Common myeloid progenitor, CD34-positive (primary cell): ENCODE measurements around the gene ZNF319.
A peak's percentile ranks its signal among the peaks of the same experiment; 100 is the strongest.
"Not testable (repeated sequence)": the region's sequence is repeated elsewhere in the genome, so short reads cannot be mapped to it uniquely, and the experiment has no call there.

ENCODE experiments used
- CTCF ChIA-PET: fragments of 350-600 bp; sonication (Branson Sonifier 250); formaldehyde crosslinking; loops from one replicate; lab custom pipeline; 2021; ENCODE audit warnings: antibody characterized with exemption; lab: Charles Lee
- POLR2A ChIA-PET: fragments of 350-600 bp; sonication (Branson Sonifier 250); formaldehyde crosslinking; loops from one replicate; lab custom pipeline; 2021; ENCODE audit warnings: antibody characterized with exemption; lab: Charles Lee
- DNase-seq, 3 donors: peaks; one replicate each; pipeline versions ENCODE4 v3.0.0 to v3.0.0-alpha.2; 2013
- H3K27ac ChIP-seq, 2 experiments: 1 replicate in 1 of 2; 2 replicates in 1 of 2; pipeline ENCODE4 v1.7.0; 2013; ENCODE audit warnings: inconsistent platforms in 2 of 2, low read length in 2 of 2, mild to moderate bottlenecking in 2 of 2, low read depth in 1 of 2, moderate library complexity in 1 of 2; ENCODE audit not compliant: severe bottlenecking in 2 of 2, insufficient read depth in 1 of 2, poor library complexity in 1 of 2
- H3K27me3 ChIP-seq, 5 experiments: replicated peaks in 2 of 5; 1 replicate in 3 of 5; 2 replicates in 2 of 5; pipeline versions ENCODE4 v1.6.1 to v1.7.0; 2013; ENCODE audit warnings: low read length in 4 of 5, mild to moderate bottlenecking in 2 of 5, moderate library complexity in 2 of 5, inconsistent platforms in 1 of 5; ENCODE audit not compliant: insufficient read depth in 5 of 5, control insufficient read depth in 4 of 5
- H3K36me3 ChIP-seq, 4 experiments: 1 replicate in 2 of 4; 2 replicates in 2 of 4; pipeline versions ENCODE4 v1.6.1 to v1.7.0; 2013; ENCODE audit warnings: low read length in 3 of 4, control low read depth in 1 of 4, mild to moderate bottlenecking in 1 of 4; ENCODE audit not compliant: control insufficient read depth in 4 of 4, insufficient read depth in 4 of 4
- H3K4me1 ChIP-seq, 4 experiments: 1 replicate in 3 of 4; 2 replicates in 1 of 4; pipeline versions ENCODE4 v1.6.1 to v1.7.1; 2013; ENCODE audit warnings: low read length in 3 of 4, mild to moderate bottlenecking in 3 of 4, control low read depth in 1 of 4, inconsistent platforms in 1 of 4, moderate library complexity in 1 of 4; ENCODE audit not compliant: control insufficient read depth in 4 of 4, insufficient read depth in 4 of 4; ENCODE audit errors: control extremely low read depth in 1 of 4
- H3K4me3 ChIP-seq, 7 experiments: 1 replicate in 4 of 7; 2 replicates in 3 of 7; pipeline versions ENCODE4 v1.5.1 to v1.7.0; 2013; ENCODE audit warnings: mild to moderate bottlenecking in 7 of 7, low read length in 6 of 7, moderate library complexity in 6 of 7, inconsistent platforms in 2 of 7, low read depth in 2 of 7, control low read depth in 1 of 7; ENCODE audit not compliant: insufficient read depth in 4 of 7, control insufficient read depth in 1 of 7; ENCODE audit errors: extremely low read depth in 1 of 7
- H3K9me3 ChIP-seq, 5 experiments: 1 replicate in 4 of 5; 2 replicates in 1 of 5; pipeline versions ENCODE4 v1.6.1 to v1.7.1; 2013; ENCODE audit warnings: low read length in 4 of 5, mild to moderate bottlenecking in 2 of 5, inconsistent platforms in 1 of 5, low read depth in 1 of 5, moderate library complexity in 1 of 5; ENCODE audit not compliant: control insufficient read depth in 4 of 5, insufficient read depth in 2 of 5; ENCODE audit errors: control extremely low read depth in 1 of 5
- WGBS: methylation state at CpG from one replicate; pipeline ENCODE4 v1.1.5; 2013; ENCODE audit not compliant: insufficient coverage; 5-methylcytosine and 5-hydroxymethylcytosine counted together

ZNF319 gene

DNA sequence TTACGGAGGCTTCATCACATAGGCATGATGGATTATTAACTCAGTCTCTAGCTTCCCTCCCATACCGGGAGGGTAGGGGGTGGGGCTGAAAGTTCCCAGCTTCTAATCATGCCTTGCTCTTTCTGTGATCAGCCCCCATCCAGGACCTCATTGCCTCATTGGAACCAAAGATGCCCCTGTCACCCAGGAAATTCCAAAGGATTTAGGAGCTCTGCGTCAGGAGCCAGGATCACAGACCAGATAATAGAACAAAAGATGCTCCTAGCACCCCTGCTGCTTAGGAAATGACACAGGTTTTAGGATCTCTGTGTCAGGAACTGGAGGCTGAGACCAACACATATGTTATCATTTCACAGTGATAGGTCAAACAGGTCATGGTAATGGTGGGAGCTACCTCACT lies 10.4 kb upstream of the ZNF319 start:
- H3K36me3 ChIP-seq = peaks cover 7 to 49% (median 33%) of the 10 kb centered on the region in 4 experiments
- H3K27me3 ChIP-seq = no peaks in the 10 kb centered on the region
- ChIA-PET CTCF (interaction anchor here (0.6 to 1.3 kb wide), 6 partner anchors 9 to 1056 kb away, joined by 3 to 6 read pairs (median 4); partner anchors contain the start of gene USB1), POLR2A (no interaction called here)
- no peaks in the 10 kb centered on the region for H3K9me3 ChIP-seq
- DNase-seq = no peak
- no peak overlapping the region for H3K4me3 ChIP-seq
- no peaks in the 10 kb centered on the region for H3K4me1 ChIP-seq
- no peak overlapping the region for H3K27ac ChIP-seq
- 100% methylated on average over 3 of the region's 3 CpGs for WGBS

DNA sequence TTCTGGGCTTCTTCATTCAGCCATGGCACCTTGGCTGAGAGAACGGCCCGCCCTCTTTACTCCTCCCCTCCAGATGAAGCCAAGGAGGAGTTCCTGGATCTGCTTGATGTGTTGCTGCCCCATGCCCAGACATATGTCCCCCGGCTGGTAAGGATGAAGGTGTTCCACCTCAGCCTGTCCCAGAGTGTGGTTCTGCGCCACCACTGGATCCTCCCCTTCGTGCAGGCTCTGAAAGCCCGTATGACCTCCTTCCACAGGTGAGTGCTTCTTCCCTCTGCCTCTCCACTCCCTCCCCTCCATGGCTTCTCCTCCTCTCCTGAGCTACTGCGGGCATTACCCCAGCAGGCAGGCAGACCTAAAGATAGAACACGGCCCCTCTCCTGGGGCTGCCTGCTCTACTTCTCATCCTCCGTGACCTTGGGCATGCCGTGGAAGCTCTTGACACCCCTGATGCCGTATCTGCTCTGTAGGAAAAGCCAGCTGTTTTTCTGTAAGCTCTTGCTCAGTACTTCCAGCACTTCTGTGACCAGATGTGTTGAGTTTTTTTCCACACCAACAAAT lies 9.5 kb upstream of the ZNF319 start:
- no peaks in the 10 kb centered on the region for H3K27me3 ChIP-seq
- WGBS = 96% methylated on average over 9 of the region's 11 CpGs
- CTCF ChIA-PET = interaction anchor here (1.0 to 1.2 kb wide), 3 partner anchors 103 to 109 kb away, joined by 3 to 5 read pairs (median 3); no protein-coding TSS in a partner anchor
- H3K9me3 ChIP-seq = no peaks in the 10 kb centered on the region
- no peak for DNase-seq
- peaks cover 7 to 43% (median 34%) of the 10 kb centered on the region in 4 experiments for H3K36me3 ChIP-seq
- H3K4me1 ChIP-seq = peaks cover 0 to 1% (median 0%) of the 10 kb centered on the region in 4 experiments
- H3K4me3 ChIP-seq = no peak overlapping the region
- POLR2A ChIA-PET = interaction anchor here (0.6 kb wide), 1 partner anchor 193 kb away, joined by 3 read pairs; no protein-coding TSS in a partner anchor
- no peak overlapping the region for H3K27ac ChIP-seq

GRCh38 chr16:58004736-58005135 lies 4.3 kb upstream of the ZNF319 start:
- Histone ChIP-seq H3K36me3 (peaks cover 0 to 22% (median 7%) of the 10 kb centered on the region in 4 experiments), H3K4me1 (peaks cover 0 to 17% (median 12%) of the 10 kb centered on the region in 4 experiments)
- DNase-seq, H3K9me3 ChIP-seq, H3K27me3 ChIP-seq, H3K27ac ChIP-seq, POLR2A ChIA-PET, H3K4me3 ChIP-seq: not testable (repeated sequence)
- WGBS = 100% methylated on average over 6 of the region's 12 CpGs
- CTCF ChIA-PET = interaction anchor here (0.6 to 2.4 kb wide), 7 partner anchors 17 to 428 kb away, joined by 3 to 12 read pairs (median 3); no protein-coding TSS in a partner anchor

GRCh38 chr16:58002936-58003335 lies 2.5 kb upstream of the ZNF319 start:
- H3K27me3 ChIP-seq = no peaks in the 10 kb centered on the region
- no peaks in the 10 kb centered on the region for H3K9me3 ChIP-seq
- no peak overlapping the region for H3K4me3 ChIP-seq
- ChIA-PET POLR2A (no interaction called here), CTCF (interaction anchor here (0.7 to 7.7 kb wide), 4 partner anchors 16 to 120 kb away, joined by 4 to 61 read pairs (median 18); no protein-coding TSS in a partner anchor)
- 97% methylated on average over 5 of the region's 5 CpGs for WGBS
- H3K36me3 ChIP-seq = peaks cover 0 to 24% (median 8%) of the 10 kb centered on the region in 4 experiments
- H3K4me1 ChIP-seq = peaks cover 4 to 35% (median 24%) of the 10 kb centered on the region in 4 experiments
- DNase-seq = no peak
- H3K27ac ChIP-seq = no peak overlapping the region

- H3K4me3 ChIP-seq = no peak overlapping the region
- WGBS = 92% methylated on average over 8 of the region's 9 CpGs
- peaks cover 4 to 35% (median 24%) of the 10 kb centered on the region in 4 experiments for H3K4me1 ChIP-seq
- ChIA-PET CTCF (interaction anchor here (0.6 to 7.7 kb wide), 7 partner anchors 9 to 246 kb away, joined by 3 to 61 read pairs (median 5); no protein-coding TSS in a partner anchor), POLR2A (no interaction called here)
- no peak overlapping the region for H3K27ac ChIP-seq
- DNase-seq = no peak
- no peaks in the 10 kb centered on the region for H3K9me3 ChIP-seq
- no peaks in the 10 kb centered on the region for H3K27me3 ChIP-seq
- peaks cover 0 to 29% (median 10%) of the 10 kb centered on the region in 4 experiments for H3K36me3 ChIP-seq
These were observed 1.9 kb upstream of the ZNF319 start for GRCh38 chr16:58002416-58002800.

DNA sequence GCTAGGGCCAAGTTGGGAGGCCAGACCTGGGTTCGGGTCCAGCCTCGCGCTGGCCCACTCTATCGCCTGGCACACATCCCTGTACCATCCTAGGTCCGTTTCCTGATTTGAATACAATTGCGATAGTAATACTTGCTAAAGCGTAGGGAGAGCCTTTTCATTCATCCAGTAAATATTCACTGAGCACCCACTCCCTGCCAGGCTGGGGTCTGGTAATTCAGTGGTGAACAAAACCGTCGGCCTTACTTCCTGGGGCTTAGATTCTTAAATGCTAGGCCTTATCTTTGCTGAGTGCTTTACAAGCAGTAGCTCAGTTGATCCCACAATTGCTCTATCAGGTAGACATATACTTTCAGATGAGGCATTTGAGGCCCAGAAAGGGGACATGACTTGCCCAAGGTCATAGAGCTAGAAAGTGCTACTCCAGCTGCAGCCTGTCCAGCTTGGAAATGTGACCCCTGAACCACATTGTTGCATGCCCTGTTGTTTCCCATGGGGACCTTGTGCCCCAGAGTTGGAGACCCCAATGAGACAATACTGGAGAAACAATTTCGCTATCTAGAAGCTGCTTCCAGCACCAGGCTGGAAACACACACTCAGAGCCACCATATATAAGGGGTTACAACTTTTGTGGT lies 1.4 kb upstream of the ZNF319 start:
- peaks cover 0 to 31% (median 14%) of the 10 kb centered on the region in 4 experiments for H3K36me3 ChIP-seq
- no peaks in the 10 kb centered on the region for H3K9me3 ChIP-seq
- DNase-seq = no peak
- H3K27me3 ChIP-seq = no peaks in the 10 kb centered on the region
- no peak overlapping the region for H3K27ac ChIP-seq
- POLR2A ChIA-PET = no interaction called here
- H3K4me3 ChIP-seq = peak overlapping the region in 6 of 7 experiments; percentile 70 to 89 (median 81)
- peaks cover 4 to 35% (median 24%) of the 10 kb centered on the region in 4 experiments for H3K4me1 ChIP-seq
- 100% methylated on average over 1 of the region's 10 CpGs for WGBS
- CTCF ChIA-PET = interaction anchor here (0.6 to 7.7 kb wide), 8 partner anchors 9 to 246 kb away, joined by 3 to 61 read pairs (median 5); no protein-coding TSS in a partner anchor
